ENCODE measurements around the gene GPR15. TPM values are rescaled to one million over a fixed set of nuclear protein-coding genes. Genes with fewer than 3 reads are reported as not detected.

The GPR15 gene
- total RNA-seq, 1 experiment from 2014 or later: not detected

- H3K18ac ChIP-seq (ENCODE audit: insufficient read length, low read depth, low read length): no peak overlapping the region
- no peak overlapping the region for H2BK120ac ChIP-seq (ENCODE audit: low read depth, low read length, poor library complexity, severe bottlenecking)
- H3K23ac ChIP-seq (ENCODE audit: insufficient read length, low read depth, low read length): no peak overlapping the region
- Mint-ChIP-seq H3K27me3 (ENCODE audit: low read depth) (no peaks in the 10 kb centered on the region), H3K4me1 (peaks cover 0 to 5% of the 10 kb centered on the region in 2 experiments; a peak in 1 of 4 replicates), H3K9me3 (no peaks in the 10 kb centered on the region), H3K4me3 (no peak overlapping the region), H3K27ac (no peak overlapping the region), H3K36me3 (ENCODE audit: insufficient read depth in 1 of 3, low read depth in 3 of 3) (no peaks in the 10 kb centered on the region)
- H2BK5ac ChIP-seq (ENCODE audit: insufficient read length, low read length): no peak overlapping the region
- H3K4ac ChIP-seq (ENCODE audit: low read depth, low read length): no peak overlapping the region
- no peak overlapping the region for H3K14ac ChIP-seq (ENCODE audit: insufficient read depth, low read length)
- H3T11ph ChIP-seq (ENCODE audit: low read length): no peak overlapping the region
- H3K56ac ChIP-seq (ENCODE audit: insufficient read length, low read depth, low read length): no peak overlapping the region
- no peak for DNase-seq
- H3K23me2 ChIP-seq (ENCODE audit: insufficient read length, low read depth, low read length, poor library complexity, severe bottlenecking): no peaks in the 10 kb centered on the region
- no peak overlapping the region for H2BK15ac ChIP-seq (ENCODE audit: low read depth, low read length)
- no peaks in the 10 kb centered on the region for H3K27me3 ChIP-seq (ENCODE audit: insufficient read depth, low read length)
- no peak overlapping the region for H4K8ac ChIP-seq (replicated peaks; ENCODE audit: insufficient read length, low read depth, low read length)
- H3K9me3 ChIP-seq (ENCODE audit: control insufficient read depth, low read depth, low read length): no peaks in the 10 kb centered on the region
- H2BK12ac ChIP-seq (ENCODE audit: insufficient read length, low read depth, low read length): no peak overlapping the region
- no peak overlapping the region for H3K4me2 ChIP-seq (ENCODE audit: insufficient read depth, insufficient read length, low read length)
- no peak overlapping the region for H2AK5ac ChIP-seq (ENCODE audit: insufficient read length, low read length)
- H2AFZ ChIP-seq (ENCODE audit: low read length): no peak overlapping the region
- H3K27ac ChIP-seq (ENCODE audit: insufficient read length, low read depth, low read length): no peak overlapping the region
- no peaks in the 10 kb centered on the region for H4K20me1 ChIP-seq (ENCODE audit: control insufficient read depth, insufficient read depth, insufficient read length)
- H4K5ac ChIP-seq (ENCODE audit: insufficient read length, low read depth, low read length): no peak overlapping the region
- no CpG with 5 or more reads among the region's 4 CpGs for WGBS (ENCODE audit: extremely low coverage, insufficient read length, low lambda C conversion rate)
- H2BK20ac ChIP-seq (ENCODE audit: low read depth, low read length, poor library complexity, severe bottlenecking): no peak overlapping the region
- H3K79me2 ChIP-seq (ENCODE audit: insufficient read depth, low read length): no peaks in the 10 kb centered on the region
- H3K79me1 ChIP-seq (ENCODE audit: insufficient read depth, low read depth, low read length, poor library complexity, severe bottlenecking): no peaks in the 10 kb centered on the region
- H3K4me1 ChIP-seq (ENCODE audit: insufficient read depth, low read length): no peaks in the 10 kb centered on the region
- H3K9ac ChIP-seq (ENCODE audit: extremely low read depth, insufficient read length, low read length): no peak overlapping the region
- TF ChIP-seq, protein P1, sequence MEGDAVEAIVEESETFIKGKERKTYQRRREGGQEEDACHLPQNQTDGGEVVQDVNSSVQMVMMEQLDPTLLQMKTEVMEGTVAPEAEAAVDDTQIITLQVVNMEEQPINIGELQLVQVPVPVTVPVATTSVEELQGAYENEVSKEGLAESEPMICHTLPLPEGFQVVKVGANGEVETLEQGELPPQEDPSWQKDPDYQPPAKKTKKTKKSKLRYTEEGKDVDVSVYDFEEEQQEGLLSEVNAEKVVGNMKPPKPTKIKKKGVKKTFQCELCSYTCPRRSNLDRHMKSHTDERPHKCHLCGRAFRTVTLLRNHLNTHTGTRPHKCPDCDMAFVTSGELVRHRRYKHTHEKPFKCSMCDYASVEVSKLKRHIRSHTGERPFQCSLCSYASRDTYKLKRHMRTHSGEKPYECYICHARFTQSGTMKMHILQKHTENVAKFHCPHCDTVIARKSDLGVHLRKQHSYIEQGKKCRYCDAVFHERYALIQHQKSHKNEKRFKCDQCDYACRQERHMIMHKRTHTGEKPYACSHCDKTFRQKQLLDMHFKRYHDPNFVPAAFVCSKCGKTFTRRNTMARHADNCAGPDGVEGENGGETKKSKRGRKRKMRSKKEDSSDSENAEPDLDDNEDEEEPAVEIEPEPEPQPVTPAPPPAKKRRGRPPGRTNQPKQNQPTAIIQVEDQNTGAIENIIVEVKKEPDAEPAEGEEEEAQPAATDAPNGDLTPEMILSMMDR (conservative IDR thresholded peaks at IDR 0.05): no peak
- no peak overlapping the region for H4K91ac ChIP-seq (ENCODE audit: insufficient read length, low read depth, low read length)
These were observed 20.6 kb downstream of the GPR15 start for GRCh38 chr3:98552232-98553020.
